Measurements from ENCODE around the gene SLC51B.
"Not testable (repeated sequence)": the region's sequence is repeated elsewhere in the genome, so short reads cannot be mapped to it uniquely, and the experiment has no call there.

SLC51B gene

GRCh38 chr15:65041787-65042186 is 3.4 kb upstream of the SLC51B start:
- DNase-seq (ENCODE audit: low read depth) = no peak
- TF ChIP-seq, protein P1, sequence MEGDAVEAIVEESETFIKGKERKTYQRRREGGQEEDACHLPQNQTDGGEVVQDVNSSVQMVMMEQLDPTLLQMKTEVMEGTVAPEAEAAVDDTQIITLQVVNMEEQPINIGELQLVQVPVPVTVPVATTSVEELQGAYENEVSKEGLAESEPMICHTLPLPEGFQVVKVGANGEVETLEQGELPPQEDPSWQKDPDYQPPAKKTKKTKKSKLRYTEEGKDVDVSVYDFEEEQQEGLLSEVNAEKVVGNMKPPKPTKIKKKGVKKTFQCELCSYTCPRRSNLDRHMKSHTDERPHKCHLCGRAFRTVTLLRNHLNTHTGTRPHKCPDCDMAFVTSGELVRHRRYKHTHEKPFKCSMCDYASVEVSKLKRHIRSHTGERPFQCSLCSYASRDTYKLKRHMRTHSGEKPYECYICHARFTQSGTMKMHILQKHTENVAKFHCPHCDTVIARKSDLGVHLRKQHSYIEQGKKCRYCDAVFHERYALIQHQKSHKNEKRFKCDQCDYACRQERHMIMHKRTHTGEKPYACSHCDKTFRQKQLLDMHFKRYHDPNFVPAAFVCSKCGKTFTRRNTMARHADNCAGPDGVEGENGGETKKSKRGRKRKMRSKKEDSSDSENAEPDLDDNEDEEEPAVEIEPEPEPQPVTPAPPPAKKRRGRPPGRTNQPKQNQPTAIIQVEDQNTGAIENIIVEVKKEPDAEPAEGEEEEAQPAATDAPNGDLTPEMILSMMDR (IDR thresholded peaks at IDR 0.05; ENCODE audit: low read length, missing control alignments) = no peak
- no peak overlapping the region for H3K4me3 ChIP-seq (replicated peaks; ENCODE audit: low read depth, low read length)

DNA sequence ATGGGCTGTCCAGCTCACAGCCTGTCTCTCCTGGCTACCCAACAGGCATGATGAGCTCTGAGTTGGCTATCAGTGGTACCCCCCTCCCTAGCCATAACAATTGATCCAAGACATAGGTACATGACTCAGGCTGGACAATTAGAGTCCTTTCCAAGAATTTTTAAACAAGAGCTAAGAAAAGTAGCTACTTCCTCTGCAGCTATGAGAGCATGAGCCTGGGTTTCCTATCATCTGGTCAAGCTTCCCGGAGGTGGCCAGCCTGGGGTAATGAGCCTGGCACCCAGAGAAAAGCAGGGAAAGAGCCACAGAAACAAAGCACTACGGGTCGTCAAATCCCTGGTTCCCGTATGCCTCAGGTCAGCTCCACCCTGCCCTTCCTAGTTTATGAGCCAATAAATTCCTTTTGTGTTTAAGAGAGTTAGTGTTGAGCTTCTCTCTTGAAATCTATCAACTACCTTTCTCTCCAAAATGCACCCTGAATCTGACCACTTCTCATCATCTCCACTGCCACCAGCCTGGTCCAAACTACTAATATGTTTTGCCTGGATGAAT is 2.3 kb upstream of the SLC51B start:
- TF ChIP-seq, protein P1 (IDR thresholded peaks at IDR 0.05; ENCODE audit: low read length, missing control alignments) = no peak
- H3K4me3 ChIP-seq (replicated peaks; ENCODE audit: low read depth, low read length) = no peak overlapping the region
- DNase-seq (ENCODE audit: low read depth) = no peak

DNA sequence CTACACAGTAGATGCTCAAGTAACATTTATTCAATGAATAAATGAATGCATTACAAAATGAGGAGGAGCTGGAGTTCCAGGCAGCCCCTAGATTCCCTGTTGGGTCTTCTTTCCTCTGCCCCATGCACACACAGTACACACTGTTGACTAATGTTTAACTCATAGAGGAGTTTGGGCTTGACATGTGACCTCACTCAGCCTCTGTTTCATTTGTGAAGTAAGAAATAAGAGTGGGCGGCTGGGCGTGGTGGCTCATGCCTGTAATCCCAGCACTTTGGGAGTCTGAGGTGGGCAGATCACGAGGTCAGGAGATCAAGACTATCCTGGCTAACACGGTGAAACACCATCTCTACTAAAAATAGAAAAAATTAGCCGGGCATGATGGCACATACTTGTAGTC is 969 bp upstream of the SLC51B start:
- H3K4me3 ChIP-seq (replicated peaks; ENCODE audit: low read depth, low read length) = not testable (repeated sequence)
- DNase-seq (ENCODE audit: low read depth) = peak; percentile 46

DNA sequence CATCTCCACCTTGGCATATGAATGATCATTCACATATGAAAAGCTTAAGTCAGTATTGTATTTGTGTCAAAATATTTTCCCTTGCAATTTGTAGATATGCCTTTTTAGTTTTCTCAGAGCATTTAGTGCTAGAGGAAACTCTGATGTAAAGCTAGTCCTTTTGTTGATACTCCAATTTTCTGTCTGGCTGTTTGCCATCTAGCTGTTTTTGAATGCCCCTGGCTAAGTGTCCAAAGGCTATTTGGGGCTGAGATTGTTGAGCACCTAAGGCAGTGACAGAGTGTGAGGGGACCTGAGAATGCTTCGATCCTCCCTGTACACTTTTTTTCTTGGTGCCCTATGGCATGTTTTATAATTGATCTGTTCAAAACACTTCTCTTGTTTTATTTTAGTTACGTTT is 3.1 kb downstream of the SLC51B start:
- H3K4me3 ChIP-seq (replicated peaks; ENCODE audit: low read depth, low read length) = no peak overlapping the region
- TF ChIP-seq, protein P1 (IDR thresholded peaks at IDR 0.05; ENCODE audit: low read length, missing control alignments) = no peak
- no peak for DNase-seq (ENCODE audit: low read depth)

- TF ChIP-seq, protein P1 (IDR thresholded peaks at IDR 0.05; ENCODE audit: low read length, missing control alignments) = no peak
- no peak overlapping the region for H3K4me3 ChIP-seq (replicated peaks; ENCODE audit: low read depth, low read length)
- peak; percentile 81 for DNase-seq (ENCODE audit: low read depth)
Observed at GRCh38 chr15:65049418-65049840, 4.2 kb downstream of the SLC51B start.

DNA sequence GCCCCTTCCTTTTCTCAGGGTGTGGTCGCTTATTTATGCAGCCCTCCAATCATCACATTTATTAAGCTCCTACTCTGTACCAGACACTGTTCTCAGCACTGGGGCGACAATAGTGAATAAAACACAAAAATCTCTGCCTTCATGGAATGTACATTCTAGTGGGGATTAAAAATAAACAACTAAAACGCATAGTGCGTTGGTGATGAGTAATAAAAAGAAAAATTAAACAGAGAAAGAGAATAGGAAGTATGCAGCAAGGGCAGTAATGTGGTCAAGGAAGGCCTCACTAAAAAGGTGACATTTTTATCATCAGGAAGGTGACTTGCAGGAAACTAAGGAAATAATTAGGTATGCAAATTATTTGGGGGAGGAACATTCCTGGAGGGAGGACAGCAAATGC is 5.1 kb downstream of the SLC51B start:
- no peak for DNase-seq (ENCODE audit: low read depth)
- TF ChIP-seq, protein P1 (IDR thresholded peaks at IDR 0.05; ENCODE audit: low read length, missing control alignments) = no peak
- H3K4me3 ChIP-seq (replicated peaks; ENCODE audit: low read depth, low read length) = no peak overlapping the region

GRCh38 chr15:65051266-65051665 is 6.1 kb downstream of the SLC51B start:
- DNase-seq (ENCODE audit: low read depth) = no peak
- TF ChIP-seq, protein P1 (IDR thresholded peaks at IDR 0.05; ENCODE audit: low read length, missing control alignments) = no peak
- H3K4me3 ChIP-seq (replicated peaks; ENCODE audit: low read depth, low read length) = no peak overlapping the region

All from fibroblast of pulmonary artery (primary cell).